GM19452 (cell line): Measurements from ENCODE around the gene SEMA6A.

Experiments used
- ATAC-seq: cut with Tn5 transposase; IDR thresholded peaks from one replicate; pipeline ENCODE4 v1.9.1; 2021; ENCODE audit not compliant: unreplicated experiment

Gene SEMA6A

GRCh38 chr5:116466727-116467464 is 107.7 kb downstream of the SEMA6A start:
- no peak for ATAC-seq

GRCh38 chr5:116465411-116465810 is 109.2 kb downstream of the SEMA6A start:
- no peak for ATAC-seq

- no peak for ATAC-seq
Observed at GRCh38 chr5:116464144-116464708, 110.4 kb downstream of the SEMA6A start.

GRCh38 chr5:116462500-116462899 is 112.1 kb downstream of the SEMA6A start:
- no peak for ATAC-seq

GRCh38 chr5:116459301-116459700 is 115.3 kb downstream of the SEMA6A start:
- no peak for ATAC-seq

- ATAC-seq = no peak
Observed at GRCh38 chr5:116457062-116457461, 117.6 kb downstream of the SEMA6A start.

GRCh38 chr5:116456036-116456435 is 118.6 kb downstream of the SEMA6A start:
- ATAC-seq = no peak

GRCh38 chr5:116455061-116455460 is 119.6 kb downstream of the SEMA6A start:
- ATAC-seq = no peak

GRCh38 chr5:116454417-116454927 is 120.2 kb downstream of the SEMA6A start:
- peak; percentile 98 for ATAC-seq

- ATAC-seq = peak; percentile 3
Observed at GRCh38 chr5:116453988-116454411, 120.6 kb downstream of the SEMA6A start.

- no peak for ATAC-seq
Observed at GRCh38 chr5:116452774-116453368, 121.8 kb downstream of the SEMA6A start.

GRCh38 chr5:116451905-116452450 is 122.6 kb downstream of the SEMA6A start:
- no peak for ATAC-seq

- ATAC-seq = no peak
Observed at GRCh38 chr5:116451066-116451465, 123.6 kb downstream of the SEMA6A start.

GRCh38 chr5:116449458-116449857 is 125.2 kb downstream of the SEMA6A start:
- ATAC-seq = no peak

- ATAC-seq = no peak
Observed at GRCh38 chr5:116448870-116449427, 125.7 kb downstream of the SEMA6A start.

GRCh38 chr5:116448450-116448849 is 126.2 kb downstream of the SEMA6A start:
- ATAC-seq = no peak

GRCh38 chr5:116446356-116447005 is 128.1 kb downstream of the SEMA6A start:
- no peak for ATAC-seq

- ATAC-seq = no peak
Observed at GRCh38 chr5:116445311-116445710, 129.3 kb downstream of the SEMA6A start.

GRCh38 chr5:116444373-116445295 is 130.0 kb downstream of the SEMA6A start:
- ATAC-seq = no peak
